HUES48 (cell line): ENCODE results near the gene LENG1.

Experiments used
- H3K27ac ChIP-seq: one replicate; pipeline ENCODE4 v1.7.0; 2013; ENCODE audit warnings: low read depth, low read length, inconsistent platforms
- H3K27me3 ChIP-seq: 2 replicates; pipeline ENCODE4 v1.6.1; 2013; ENCODE audit warnings: mild to moderate bottlenecking, low read length; ENCODE audit not compliant: control insufficient read depth, insufficient read depth
- H3K36me3 ChIP-seq: 2 replicates; pipeline ENCODE4 v1.6.1; 2013; ENCODE audit warnings: low read length; ENCODE audit not compliant: control insufficient read depth, insufficient read depth
- H3K4me1 ChIP-seq: 2 replicates; pipeline ENCODE4 v1.6.1; 2013; ENCODE audit warnings: mild to moderate bottlenecking, low read length; ENCODE audit not compliant: control insufficient read depth, insufficient read depth
- H3K4me3 ChIP-seq: 2 replicates; pipeline ENCODE4 v1.5.1; 2013; ENCODE audit warnings: mild to moderate bottlenecking, low read depth, low read length
- H3K9ac ChIP-seq: 2 replicates; pipeline ENCODE4 v1.6.1; 2013; ENCODE audit warnings: mild to moderate bottlenecking, low read depth, low read length, moderate library complexity
- H3K9me3 ChIP-seq: 2 replicates; pipeline ENCODE4 v1.6.1; 2013; ENCODE audit warnings: low read length; ENCODE audit not compliant: control insufficient read depth, insufficient read depth

LENG1 gene

DNA sequence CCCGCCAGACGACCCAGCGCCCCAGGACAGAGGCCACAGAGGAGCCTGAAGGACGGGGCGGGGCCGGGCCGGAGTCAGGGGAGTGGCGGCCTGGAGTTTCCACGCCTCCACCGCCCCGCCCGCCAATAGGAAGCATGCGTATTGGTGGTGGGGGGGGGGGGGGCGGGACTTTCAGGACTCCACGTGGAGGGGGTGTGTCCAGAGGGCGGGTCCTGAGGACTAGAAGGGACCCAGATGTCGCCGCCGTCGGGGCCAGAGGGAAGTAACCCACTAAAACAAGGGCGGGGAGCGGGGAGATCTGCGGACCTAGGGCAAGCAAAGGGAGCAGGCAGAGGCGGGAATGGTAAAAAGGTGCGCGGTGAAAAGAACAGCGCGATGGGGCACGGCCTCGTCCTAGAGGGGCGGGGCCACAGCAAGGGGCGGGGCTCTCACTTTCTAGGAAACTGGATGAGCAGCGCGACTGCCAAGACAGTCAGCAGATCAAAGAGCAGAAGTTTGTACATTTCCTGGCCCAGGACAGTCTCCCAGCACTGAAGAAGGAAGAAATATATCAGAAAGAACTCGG, 2.8 kb upstream of the LENG1 start:
- H3K36me3 ChIP-seq = peaks cover 5% of the 10 kb centered on the region
- no peak overlapping the region for H3K27ac ChIP-seq
- H3K27me3 ChIP-seq = peaks cover 6% of the 10 kb centered on the region
- no peak overlapping the region for H3K9ac ChIP-seq
- H3K9me3 ChIP-seq = no peaks in the 10 kb centered on the region
- H3K4me1 ChIP-seq = peaks cover 14% of the 10 kb centered on the region; the same call in 1 of the 2 replicates
- H3K4me3 ChIP-seq = peak overlapping the region; percentile 74

DNA sequence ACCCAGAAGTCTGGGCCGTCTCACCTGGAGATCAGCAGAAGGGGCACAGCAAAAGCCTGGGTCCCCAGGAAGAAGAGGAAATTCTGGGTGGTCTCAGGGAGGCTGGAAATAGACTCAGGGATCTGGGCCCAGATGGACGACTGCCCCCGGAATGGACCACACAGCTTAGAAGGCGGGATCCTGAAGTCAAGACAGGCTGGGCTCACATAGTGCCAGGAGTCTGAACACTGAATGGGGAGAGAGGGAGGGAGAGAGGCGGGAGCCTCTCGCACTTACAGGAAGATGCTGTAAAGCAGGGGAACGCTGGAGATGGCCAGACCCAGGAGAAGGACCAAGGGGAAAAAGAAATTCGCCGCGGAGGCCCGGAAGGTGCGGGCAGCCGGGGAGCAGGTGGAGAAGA, 1.3 kb upstream of the LENG1 start:
- Histone ChIP-seq H3K36me3 (peaks cover 19% of the 10 kb centered on the region), H3K4me3 (peak overlapping the region; percentile 82), H3K27me3 (peaks cover 6% of the 10 kb centered on the region), H3K4me1 (peaks cover 14% of the 10 kb centered on the region; the same call in 1 of the 2 replicates), H3K9ac (peak overlapping the region; percentile 58; the same call in 1 of the 2 replicates), H3K9me3 (no peaks in the 10 kb centered on the region), H3K27ac (no peak overlapping the region)

DNA sequence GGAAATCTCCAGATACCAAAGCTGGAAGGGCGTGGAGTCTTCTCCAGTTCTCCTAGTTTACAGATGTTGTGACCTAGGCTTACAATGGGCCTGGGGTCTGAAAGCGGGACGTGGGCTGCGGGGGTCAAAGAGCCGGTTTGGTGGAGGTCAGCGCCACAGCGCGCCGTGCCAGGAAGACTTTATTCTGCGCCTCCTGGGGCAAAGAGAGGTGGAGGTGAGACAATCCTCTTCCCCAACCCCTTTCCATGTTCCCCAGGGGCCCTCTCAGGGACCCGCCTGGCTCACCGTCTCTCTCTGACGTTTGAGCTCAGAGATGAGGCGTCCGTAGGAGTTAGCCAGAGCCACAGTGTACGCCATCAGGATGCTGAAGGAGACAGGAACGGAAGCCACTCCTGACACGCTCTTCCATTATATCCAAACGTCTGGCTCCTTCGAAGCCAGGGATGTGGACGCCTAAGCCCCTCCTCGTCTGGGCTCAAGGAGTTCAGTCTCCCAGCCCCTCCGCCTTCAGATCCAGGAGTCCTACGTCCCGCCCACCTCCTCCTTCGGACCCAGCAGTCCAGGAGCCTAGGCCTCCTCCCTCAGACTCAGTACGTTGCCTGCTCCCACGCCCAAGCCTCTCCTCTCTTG, 776 bp upstream of the LENG1 start:
- Histone ChIP-seq H3K36me3 (peaks cover 24% of the 10 kb centered on the region), H3K4me3 (peak overlapping the region; percentile 82), H3K4me1 (peaks cover 14% of the 10 kb centered on the region; the same call in 1 of the 2 replicates), H3K9me3 (no peaks in the 10 kb centered on the region), H3K9ac (peak overlapping the region; percentile 58), H3K27me3 (peaks cover 6% of the 10 kb centered on the region), H3K27ac (peak overlapping the region; percentile 80)

DNA sequence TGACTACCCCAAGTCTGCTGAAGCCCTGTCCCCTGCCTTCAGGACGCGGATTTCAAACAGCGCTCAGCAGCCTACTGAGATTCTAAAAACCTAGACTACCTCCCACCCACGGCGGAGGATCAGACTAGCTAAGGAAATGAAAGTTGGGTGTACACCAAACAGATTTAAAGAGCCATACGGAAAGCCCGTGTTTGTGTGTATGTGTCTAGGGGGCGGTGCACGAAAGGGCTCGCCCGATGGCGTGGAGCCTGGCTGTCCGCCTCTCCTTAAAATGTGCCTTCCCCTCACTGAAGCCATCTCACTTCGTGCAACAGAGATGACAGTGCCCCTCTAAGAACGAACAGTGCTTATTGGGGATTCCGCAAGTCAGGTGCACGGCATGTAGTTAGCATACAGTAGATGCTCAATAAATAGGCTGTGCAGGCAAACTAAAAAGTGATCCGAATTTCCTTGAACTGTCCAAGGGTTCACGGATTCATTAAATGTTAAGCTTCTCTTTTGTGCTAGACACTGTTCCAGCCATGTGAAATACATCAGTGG, 639 bp downstream of the LENG1 start:
- Histone ChIP-seq H3K9me3 (no peaks in the 10 kb centered on the region), H3K27me3 (peaks cover 6% of the 10 kb centered on the region), H3K9ac (peak overlapping the region; percentile 82), H3K4me3 (peak overlapping the region; percentile 86), H3K4me1 (peaks cover 14% of the 10 kb centered on the region; the same call in 1 of the 2 replicates), H3K27ac (peak overlapping the region; percentile 93), H3K36me3 (peaks cover 38% of the 10 kb centered on the region)

DNA sequence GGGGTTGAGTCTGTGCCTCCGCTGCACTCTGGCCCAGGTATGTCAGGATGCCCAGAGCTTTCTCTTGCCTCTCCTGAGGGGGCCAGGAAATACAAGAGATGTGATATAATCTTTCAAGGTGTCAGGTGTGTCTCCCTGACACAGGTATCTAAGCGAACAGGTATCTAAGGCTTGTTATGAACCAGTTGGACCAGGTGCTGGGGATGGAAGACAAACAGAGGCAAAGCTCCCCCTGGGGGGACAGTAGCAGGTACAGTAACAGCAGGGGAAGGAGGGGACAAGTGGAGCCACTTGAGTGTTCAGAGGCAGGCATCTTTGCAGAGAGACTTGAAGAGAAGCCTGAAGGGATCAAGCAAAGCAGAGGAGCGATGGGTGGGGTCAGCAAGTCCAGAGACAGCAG, 2.6 kb downstream of the LENG1 start:
- Histone ChIP-seq H3K27ac (no peak overlapping the region), H3K4me3 (no peak overlapping the region), H3K9me3 (no peaks in the 10 kb centered on the region), H3K36me3 (peaks cover 57% of the 10 kb centered on the region), H3K4me1 (0 out of 2 replicates have a peak, but pooled peaks cover 9% of the 10 kb centered on the region), H3K9ac (no peak overlapping the region), H3K27me3 (no peaks in the 10 kb centered on the region)

DNA sequence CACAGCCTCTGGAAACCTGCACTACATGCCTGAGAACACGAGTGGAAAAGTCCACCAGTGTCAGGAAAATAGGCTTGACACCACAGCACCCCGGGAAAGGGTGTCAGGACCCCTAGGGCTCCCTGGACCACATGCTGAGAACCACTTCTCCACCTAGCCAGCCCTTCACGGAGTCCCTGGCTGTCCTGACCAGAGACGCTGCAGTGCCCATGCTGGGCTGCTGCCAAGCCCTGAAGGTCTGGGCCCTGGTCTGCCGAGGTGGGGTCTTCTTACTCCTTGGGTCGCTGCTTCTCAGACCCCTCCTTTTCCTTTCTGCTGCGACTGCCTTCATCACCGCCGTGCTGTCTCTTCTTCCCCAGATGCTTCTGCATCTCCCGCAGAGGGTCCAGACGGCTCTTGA, 3.0 kb downstream of the LENG1 start:
- H3K4me3 ChIP-seq = no peak overlapping the region
- H3K36me3 ChIP-seq = peaks cover 61% of the 10 kb centered on the region
- no peak overlapping the region for H3K9ac ChIP-seq
- H3K27me3 ChIP-seq = no peaks in the 10 kb centered on the region
- no peaks in the 10 kb centered on the region for H3K9me3 ChIP-seq
- no peak overlapping the region for H3K27ac ChIP-seq
- H3K4me1 ChIP-seq = 0 out of 2 replicates have a peak, but pooled peaks cover 7% of the 10 kb centered on the region

DNA sequence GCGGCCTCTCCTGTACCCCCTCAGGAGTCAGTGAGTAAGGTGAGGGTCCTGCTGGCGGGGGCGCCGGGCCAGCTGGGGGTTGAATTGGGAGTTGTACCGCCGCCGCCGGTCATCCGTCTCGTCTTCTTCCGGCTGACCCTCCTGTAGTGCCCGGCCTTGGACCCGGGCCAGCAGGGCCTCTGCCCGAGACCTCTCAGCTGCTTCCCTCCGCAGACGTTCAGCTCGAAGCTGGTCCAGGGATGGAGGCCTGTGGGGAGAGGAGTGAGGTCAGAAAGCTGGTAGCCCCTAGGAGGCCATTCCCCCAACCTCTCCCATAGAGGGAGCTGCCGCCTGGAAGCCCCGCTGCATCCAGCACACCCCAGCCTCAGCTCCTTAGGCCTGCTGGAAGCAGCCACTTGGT, 3.8 kb downstream of the LENG1 start:
- H3K27me3 ChIP-seq = no peaks in the 10 kb centered on the region
- no peak overlapping the region for H3K4me3 ChIP-seq
- H3K27ac ChIP-seq = no peak overlapping the region
- H3K9me3 ChIP-seq = no peaks in the 10 kb centered on the region
- H3K36me3 ChIP-seq = peaks cover 67% of the 10 kb centered on the region
- 0 out of 2 replicates have a peak, but pooled peaks cover 4% of the 10 kb centered on the region for H3K4me1 ChIP-seq
- H3K9ac ChIP-seq = no peak overlapping the region

DNA sequence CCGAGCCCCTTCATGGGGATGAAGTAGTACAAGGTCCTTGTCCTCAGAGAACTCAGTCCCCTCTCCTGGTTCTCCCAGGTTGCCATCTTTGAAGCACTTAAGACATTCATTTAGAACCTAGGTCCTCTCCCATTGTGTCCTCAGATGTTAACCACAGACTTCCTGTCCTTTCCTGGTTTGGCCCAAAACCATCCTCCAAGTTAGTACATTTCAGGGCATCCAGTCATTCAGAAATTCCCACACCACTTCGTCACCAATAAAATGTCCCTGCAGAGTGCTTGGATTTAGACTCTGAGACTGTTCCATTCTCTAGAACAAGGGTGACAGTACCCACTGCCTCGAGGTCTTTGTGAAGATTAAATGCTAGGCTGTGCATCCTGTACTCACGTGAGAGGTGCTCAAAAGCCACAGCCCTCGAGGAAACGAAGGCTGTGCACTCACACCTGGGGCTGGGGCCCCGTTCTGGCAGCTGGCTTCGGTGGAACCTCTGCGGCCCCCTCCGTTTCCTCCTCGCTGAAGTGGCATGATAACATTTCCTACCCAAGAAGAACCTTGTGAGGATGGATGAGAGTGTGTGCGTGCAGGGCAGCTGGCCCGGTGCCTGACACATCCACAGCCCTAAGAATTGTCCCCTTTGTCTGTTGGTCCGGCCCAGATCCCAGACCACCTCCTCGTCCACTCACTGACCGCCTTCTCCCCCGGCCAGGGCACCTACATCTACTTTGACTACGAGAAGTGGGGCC, 4.7 kb downstream of the LENG1 start:
- no peaks in the 10 kb centered on the region for H3K4me1 ChIP-seq
- H3K9me3 ChIP-seq = no peaks in the 10 kb centered on the region
- no peaks in the 10 kb centered on the region for H3K27me3 ChIP-seq
- H3K9ac ChIP-seq = no peak overlapping the region
- H3K4me3 ChIP-seq = no peak overlapping the region
- H3K27ac ChIP-seq = no peak overlapping the region
- H3K36me3 ChIP-seq = peaks cover 76% of the 10 kb centered on the region

DNA sequence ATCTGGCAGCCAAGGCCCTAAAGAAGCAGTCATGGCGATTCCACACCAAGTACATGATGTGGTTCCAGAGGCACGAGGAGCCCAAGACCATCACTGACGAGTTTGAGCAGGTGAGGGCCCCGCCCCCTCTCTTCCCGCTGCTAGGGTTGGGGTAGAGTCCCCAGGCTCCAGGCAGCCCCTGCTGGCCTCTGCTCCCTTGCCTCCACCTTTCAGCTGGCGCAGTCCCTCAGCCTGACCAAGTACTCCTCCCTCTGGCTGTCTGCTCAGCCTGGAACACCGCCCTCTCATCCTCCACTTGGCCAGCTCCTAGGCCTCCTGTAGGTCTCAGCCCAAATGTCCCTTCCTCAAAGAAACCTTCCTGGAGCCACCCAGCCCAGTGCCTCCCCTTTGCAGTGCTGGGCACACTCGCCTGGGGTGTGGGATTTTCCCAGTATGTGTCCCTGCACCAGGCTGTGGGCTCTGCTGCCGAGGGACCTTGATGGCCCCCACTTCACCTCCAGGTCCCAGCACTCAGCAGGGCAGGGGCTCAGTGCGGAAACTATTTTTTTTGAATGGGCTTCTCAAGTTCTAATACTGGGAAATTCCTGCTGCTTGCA, 5.7 kb downstream of the LENG1 start:
- H3K36me3 ChIP-seq = peaks cover 86% of the 10 kb centered on the region
- no peak overlapping the region for H3K27ac ChIP-seq
- no peak overlapping the region for H3K4me3 ChIP-seq
- no peaks in the 10 kb centered on the region for H3K9me3 ChIP-seq
- H3K9ac ChIP-seq = no peak overlapping the region
- H3K4me1 ChIP-seq = no peaks in the 10 kb centered on the region
- H3K27me3 ChIP-seq = no peaks in the 10 kb centered on the region

DNA sequence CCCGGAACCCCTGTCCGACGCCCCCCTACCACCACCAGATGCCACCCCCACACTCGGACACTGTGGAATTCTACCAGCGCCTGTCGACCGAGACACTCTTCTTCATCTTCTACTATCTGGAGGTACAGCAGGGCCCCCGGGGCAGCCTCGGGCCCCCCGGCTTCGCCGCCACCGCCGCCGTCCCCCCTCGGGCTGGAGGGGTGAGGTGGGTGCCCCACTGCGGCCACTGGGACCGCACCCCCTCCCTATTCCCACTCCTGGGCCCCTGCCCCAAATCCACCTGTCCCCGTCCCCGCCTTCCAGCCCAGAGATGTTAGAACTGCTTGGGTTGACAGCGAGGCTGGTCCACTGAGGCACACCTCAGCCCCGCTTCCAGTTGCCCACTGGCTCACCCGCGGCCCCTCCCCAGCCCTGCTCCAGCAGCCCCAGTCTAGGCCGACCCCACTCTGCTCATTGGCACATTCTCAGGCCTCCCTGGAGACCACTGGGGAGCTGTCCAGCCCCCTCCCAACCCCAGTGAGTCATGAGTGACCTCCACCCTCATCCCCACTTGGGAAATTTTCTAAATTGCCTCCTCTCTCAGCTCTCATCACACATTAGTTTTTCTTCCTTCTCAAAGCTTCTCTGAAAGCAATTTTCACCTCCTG, 6.5 kb downstream of the LENG1 start:
- no peak overlapping the region for H3K27ac ChIP-seq
- H3K36me3 ChIP-seq = peaks cover 90% of the 10 kb centered on the region

More for the DNA sequence above, 6.5 kb downstream of the LENG1 start:
- Histone ChIP-seq H3K27me3 (no peaks in the 10 kb centered on the region), H3K9ac (no peak overlapping the region), H3K4me1 (no peaks in the 10 kb centered on the region), H3K9me3 (no peaks in the 10 kb centered on the region), H3K4me3 (no peak overlapping the region)
